A673 (cell line): ENCODE measurements around the gene TRIM16. TPM values are rescaled to one million over a fixed set of nuclear protein-coding genes. Genes with fewer than 3 reads are reported as not detected.
"Not testable (repeated sequence)": the region's sequence is repeated elsewhere in the genome, so short reads cannot be mapped to it uniquely, and the experiment has no call there.

ENCODE experiments used
- BruUV-seq: library from RNA; stranded (reverse); fragments of 400-500 nt; replicated peaks from 2 replicates; lab custom pipeline; 2021; lab: Mats Ljungman, UMichigan
- CTCF ChIA-PET: fragments of 300-600 bp; sonication (Branson Sonifier 250); formaldehyde crosslinking; loops from one replicate; lab custom pipeline; 2022; ENCODE audit warnings: antibody characterized with exemption; lab: Charles Lee
- POLR2A ChIA-PET: fragments of 300-600 bp; sonication (Branson Sonifier 250); formaldehyde crosslinking; loops from one replicate; lab custom pipeline; 2022; ENCODE audit warnings: antibody characterized with exemption; ENCODE audit not compliant: low non-redundant PET; lab: Charles Lee
- DNase-seq: peaks from one replicate; pipeline ENCODE4 v3.0.0-alpha.2; 2015; ENCODE audit warnings: low spot score
- H3K27ac ChIP-seq: fragments of 200-600 bp; sonication (generic); 2 replicates; pipeline ENCODE4 v1.5.1; 2016; ENCODE audit warnings: mixed run types, low read depth, mild to moderate bottlenecking, mixed read lengths, antibody characterized with exemption, low read length; ENCODE audit not compliant: poor library complexity, severe bottlenecking
- H3K27me3 ChIP-seq: fragments of 200-600 bp; sonication (generic); replicated peaks from 2 replicates; pipeline ENCODE4 v1.6.1; 2017; ENCODE audit warnings: mixed run types, low read depth, mild to moderate bottlenecking, mixed read lengths, antibody characterized with exemption, low read length; ENCODE audit not compliant: insufficient read depth, poor library complexity
- H3K36me3 ChIP-seq: fragments of 200-600 bp; sonication (generic); 2 replicates; pipeline ENCODE4 v1.6.1; 2016; ENCODE audit warnings: mixed run types, mild to moderate bottlenecking, mixed read lengths, antibody characterized with exemption, low read length; ENCODE audit not compliant: insufficient read depth, poor library complexity, severe bottlenecking
- H3K4me1 ChIP-seq: fragments of 200-600 bp; sonication (generic); 2 replicates; pipeline ENCODE4 v1.6.1; 2017; ENCODE audit warnings: mixed run types, mild to moderate bottlenecking, mixed read lengths, antibody characterized with exemption, low read length; ENCODE audit not compliant: insufficient read depth, poor library complexity, severe bottlenecking
- H3K4me3 ChIP-seq: fragments of 200-600 bp; sonication (generic); 2 replicates; pipeline ENCODE4 v1.5.1; 2016; ENCODE audit warnings: low read depth, mixed run types, mild to moderate bottlenecking, mixed read lengths, low read length; ENCODE audit not compliant: poor library complexity, severe bottlenecking
- H3K9me3 ChIP-seq: fragments of 200-600 bp; sonication (generic); 2 replicates; pipeline ENCODE4 v1.6.1; 2016; ENCODE audit warnings: mixed run types, low read depth, mild to moderate bottlenecking, mixed read lengths, antibody characterized with exemption, low read length; ENCODE audit not compliant: poor library complexity, severe bottlenecking
- intact Hi-C: fragments of 100-400 bp; cut with micrococcal nuclease; formaldehyde crosslinking; loops from one replicate; pipeline ENCODE4 v1.10.0; 2022; ENCODE audit not compliant: unreplicated experiment
- total RNA-seq: library from RNA; stranded (reverse); gene quantifications from 2 replicates; pipeline ENCODE4 v1.2.3, GENCODE V29; 2021

Gene TRIM16
- total RNA-seq, 1 experiment from 2014 or later = 62.5 TPM

- Histone ChIP-seq H3K36me3 (peaks cover 40% of the 10 kb centered on the region), H3K9me3 (peaks cover 31% of the 10 kb centered on the region)
- H3K4me3 ChIP-seq, POLR2A ChIA-PET, H3K27me3 ChIP-seq, H3K4me1 ChIP-seq, BruUV-seq, CTCF ChIA-PET, H3K27ac ChIP-seq, DNase-seq, intact Hi-C loops: not testable (repeated sequence)
Observed at GRCh38 chr17:15704813-15705212, 20.7 kb upstream of the TRIM16 start.

DNA sequence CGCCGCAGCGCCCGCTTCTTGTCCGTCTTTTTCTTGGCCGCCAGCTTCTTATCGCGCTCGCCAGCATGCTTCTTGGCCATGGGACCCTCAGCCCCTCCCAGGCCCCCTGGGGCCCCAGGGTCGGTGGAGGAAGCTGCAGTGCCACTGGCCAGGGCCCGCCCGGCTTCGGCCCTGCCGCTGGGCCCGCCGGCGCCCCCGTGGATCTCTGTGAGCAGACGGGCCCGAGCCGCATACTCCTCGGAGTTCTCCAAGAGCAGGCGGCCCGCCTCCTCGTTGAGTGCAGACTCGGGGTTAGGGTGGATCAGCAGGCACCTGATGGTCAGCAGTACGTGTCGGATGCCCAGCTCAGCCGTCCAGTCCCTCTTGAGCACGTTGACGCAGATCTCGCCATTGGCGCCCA lies 20.1 kb upstream of the TRIM16 start:
- POLR2A ChIA-PET, H3K4me3 ChIP-seq, BruUV-seq, CTCF ChIA-PET, intact Hi-C loops, DNase-seq, H3K27me3 ChIP-seq, H3K4me1 ChIP-seq, H3K27ac ChIP-seq: not testable (repeated sequence)
- H3K36me3 ChIP-seq = peaks cover 40% of the 10 kb centered on the region
- peaks cover 31% of the 10 kb centered on the region for H3K9me3 ChIP-seq

DNA sequence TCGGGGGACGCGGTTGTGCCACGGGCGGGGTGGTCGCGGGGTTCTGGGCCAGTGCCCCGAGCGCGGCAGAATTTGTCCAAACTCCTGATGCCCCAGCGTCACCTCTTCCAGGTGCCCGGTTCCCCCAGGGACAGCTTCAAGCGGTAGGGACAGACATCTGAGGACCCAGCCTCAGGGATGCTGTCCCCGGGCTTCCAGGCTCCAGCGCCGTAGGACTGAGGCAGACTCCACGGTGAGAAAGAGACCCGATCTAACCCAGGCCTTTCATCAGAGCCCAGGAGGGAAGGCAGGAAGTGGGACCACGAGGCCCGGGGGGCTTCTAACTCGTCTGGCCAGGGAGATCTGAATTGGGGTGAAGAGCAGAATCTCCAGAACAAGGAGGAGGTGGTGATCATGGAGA lies 15.8 kb upstream of the TRIM16 start:
- H3K27ac ChIP-seq = peak overlapping the region; percentile 58
- CTCF ChIA-PET, H3K9me3 ChIP-seq, POLR2A ChIA-PET, DNase-seq, H3K27me3 ChIP-seq, intact Hi-C loops, H3K36me3 ChIP-seq, H3K4me1 ChIP-seq: not testable (repeated sequence)
- TSS peak; percentile 80 for BruUV-seq
- peak overlapping the region; percentile 49 for H3K4me3 ChIP-seq

DNA sequence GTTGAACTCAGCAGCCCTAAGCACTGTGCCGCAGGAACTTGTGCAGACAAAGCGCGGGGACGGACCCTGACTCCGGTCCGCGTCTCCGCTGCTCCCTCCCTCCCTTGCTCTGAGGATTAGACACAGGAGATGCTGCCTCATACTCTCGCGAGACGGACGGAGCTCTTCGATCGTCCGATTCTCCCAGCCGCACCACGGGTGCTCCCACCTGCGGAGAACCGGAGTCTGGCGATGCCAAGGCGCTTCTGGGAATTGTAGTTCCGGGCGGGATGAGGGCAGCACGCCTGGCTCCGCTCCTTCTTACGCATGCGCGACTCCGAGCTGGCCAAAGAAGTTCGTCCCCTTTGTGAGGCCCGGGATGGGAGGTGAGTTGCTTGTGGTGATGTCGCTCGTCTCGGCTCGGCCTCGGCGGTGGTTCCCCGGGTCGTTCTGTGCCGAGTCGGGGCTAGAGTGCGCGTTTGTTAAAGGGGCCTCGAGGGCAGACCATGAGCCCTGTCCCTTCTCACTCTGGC lies 15.4 kb upstream of the TRIM16 start, which contains the start of gene ZNF286A:
Gene ZNF286A (plus strand): TSS at position 340 of the 512 bp plus-strand sequence. CDS start 578 bp downstream, outside the sequence.
- H3K36me3 ChIP-seq, POLR2A ChIA-PET, H3K4me1 ChIP-seq, H3K27me3 ChIP-seq, intact Hi-C loops, H3K9me3 ChIP-seq, BruUV-seq, CTCF ChIA-PET: not testable (repeated sequence)
- Histone ChIP-seq H3K4me3 (peak within 1 kb of the TSS; percentile 49), H3K27ac (peak within 1 kb of the TSS; percentile 58)
- DNase-seq = peak; percentile 99

DNA sequence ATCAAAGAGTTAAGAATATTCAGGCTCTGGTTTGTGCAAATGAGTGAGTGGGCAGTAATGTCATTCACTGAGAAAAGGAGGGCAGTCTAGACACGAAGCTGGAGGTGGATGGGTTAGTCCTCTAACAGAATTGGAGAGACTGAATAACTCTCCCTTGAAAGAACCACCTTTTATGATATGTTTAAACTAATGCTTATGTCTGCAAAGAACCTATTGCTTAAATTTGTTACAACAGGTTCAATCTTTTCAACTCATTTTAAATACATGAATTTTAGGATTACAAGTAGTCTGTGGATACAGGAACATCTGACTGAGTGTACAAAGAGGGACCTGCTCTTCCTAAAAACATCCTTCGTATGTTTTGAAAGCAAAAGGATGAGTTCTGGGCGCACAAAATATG lies 14.9 kb upstream of the TRIM16 start:
- H3K4me3 ChIP-seq = peak overlapping the region; percentile 49
- DNase-seq, H3K36me3 ChIP-seq, POLR2A ChIA-PET, H3K27ac ChIP-seq, H3K27me3 ChIP-seq, intact Hi-C loops, H3K4me1 ChIP-seq, H3K9me3 ChIP-seq, CTCF ChIA-PET: not testable (repeated sequence)
- BruUV-seq = TSS peak; percentile 99

GRCh38 chr17:15687494-15687893 lies 3.4 kb upstream of the TRIM16 start:
- DNase-seq, POLR2A ChIA-PET, intact Hi-C loops, H3K4me1 ChIP-seq, H3K9me3 ChIP-seq, H3K27me3 ChIP-seq, H3K4me3 ChIP-seq, BruUV-seq, H3K36me3 ChIP-seq, H3K27ac ChIP-seq, CTCF ChIA-PET: not testable (repeated sequence)

DNA sequence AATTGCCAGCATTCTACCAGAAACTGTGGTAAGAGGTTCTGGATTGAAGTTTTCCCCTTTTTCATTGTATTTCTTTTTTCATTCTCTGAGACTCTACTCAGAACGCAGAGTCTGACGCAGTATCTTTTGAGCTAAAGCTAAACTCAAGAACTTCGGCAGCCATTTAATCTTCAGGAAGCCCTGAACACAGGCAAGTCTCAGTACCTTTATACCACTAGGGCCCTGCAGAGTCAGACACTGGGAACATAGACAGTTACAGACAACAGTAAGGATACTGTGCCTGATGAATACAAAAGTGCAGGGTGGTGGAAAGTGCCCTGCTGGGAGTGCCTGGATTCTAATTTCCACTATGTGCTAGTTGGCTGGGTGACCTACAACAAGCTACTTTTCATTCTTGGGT lies 976 bp downstream of the TRIM16 start:
- H3K36me3 ChIP-seq, DNase-seq, intact Hi-C loops, POLR2A ChIA-PET, H3K4me1 ChIP-seq, BruUV-seq, H3K9me3 ChIP-seq, H3K27ac ChIP-seq, H3K27me3 ChIP-seq, CTCF ChIA-PET: not testable (repeated sequence)
- H3K4me3 ChIP-seq = peak overlapping the region; percentile 59

DNA sequence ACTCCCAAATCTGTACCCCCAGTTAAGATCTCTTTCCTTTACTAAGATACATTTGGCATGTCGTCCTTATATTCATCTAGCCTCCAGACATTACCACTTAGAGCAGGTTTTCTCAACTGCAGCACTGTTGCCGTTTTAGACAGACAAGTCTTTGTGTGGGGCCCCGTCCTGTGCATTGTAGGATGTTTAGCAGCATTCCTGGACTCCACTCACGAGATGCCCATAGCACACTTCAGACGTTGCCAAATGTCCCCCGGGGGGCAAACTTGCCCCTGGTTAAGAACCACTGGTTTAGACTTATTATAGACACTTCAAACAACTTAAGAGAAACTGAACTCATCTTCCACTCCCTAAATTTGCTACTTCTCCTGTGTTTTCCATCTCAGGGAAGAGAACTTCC lies 8.1 kb downstream of the TRIM16 start:
- H3K9me3 ChIP-seq, POLR2A ChIA-PET, DNase-seq, H3K4me3 ChIP-seq, H3K36me3 ChIP-seq, CTCF ChIA-PET, H3K4me1 ChIP-seq, BruUV-seq, H3K27me3 ChIP-seq, H3K27ac ChIP-seq, intact Hi-C loops: not testable (repeated sequence)
